PC-9 (cell line): Measurements from ENCODE around the gene DHX38. TPM values are rescaled to one million over a fixed set of nuclear protein-coding genes. Genes with fewer than 3 reads are reported as not detected.
"Not testable (repeated sequence)": the region's sequence is repeated elsewhere in the genome, so short reads cannot be mapped to it uniquely, and the experiment has no call there.

Source experiments
- BruUV-seq: library from RNA; stranded (reverse); fragments of 400-500 nt; replicated peaks from 2 replicates; lab custom pipeline; 2021; lab: Mats Ljungman, UMichigan
- CTCF ChIA-PET: fragments of 300-600 bp; sonication (Branson Sonifier 250); formaldehyde crosslinking; loops from one replicate; lab custom pipeline; 2022; ENCODE audit warnings: antibody characterized with exemption; lab: Charles Lee
- POLR2A ChIA-PET: fragments of 300-600 bp; sonication (Branson Sonifier 250); formaldehyde crosslinking; loops from one replicate; lab custom pipeline; 2022; ENCODE audit warnings: antibody characterized with exemption; ENCODE audit not compliant: unreplicated experiment; lab: Charles Lee
- DNase-seq, 2 experiments: peaks; one replicate each; pipeline versions ENCODE4 v3.0.0 to v3.0.0-alpha.2; 2015 to 2022; ENCODE audit warnings: mixed read lengths in 1 of 2
- H2AFZ ChIP-seq: fragments of 200-600 bp; sonication (generic); 2 replicates; pipeline ENCODE4 v1.8.1; 2017; ENCODE audit warnings: antibody characterized with exemption
- H3F3A ChIP-seq: fragments of 200-600 bp; sonication (generic); 2 replicates; pipeline ENCODE4 v1.8.1; 2017; ENCODE audit warnings: antibody characterized with exemption, mild to moderate bottlenecking, low read depth; ENCODE audit not compliant: insufficient read depth
- H3K27ac ChIP-seq: fragments of 200-600 bp; sonication (generic); 2 replicates; pipeline ENCODE4 v1.6.1; 2016; ENCODE audit warnings: mixed run types
- H3K27me3 ChIP-seq: fragments of 200-600 bp; sonication (generic); 2 replicates; pipeline ENCODE4 v1.6.1; 2016; ENCODE audit warnings: low read depth, mixed run types; ENCODE audit not compliant: insufficient read depth
- H3K36me3 ChIP-seq: fragments of 200-600 bp; sonication (generic); 2 replicates; pipeline ENCODE4 v1.6.1; 2016; ENCODE audit warnings: low read depth, mixed run types
- H3K4me1 ChIP-seq: fragments of 200-600 bp; sonication (generic); replicated peaks from 2 replicates; pipeline ENCODE4 v1.6.1; 2016; ENCODE audit warnings: mixed run types; ENCODE audit not compliant: insufficient read depth
- H3K4me2 ChIP-seq: fragments of 200-600 bp; sonication (generic); 2 replicates; pipeline ENCODE4 v1.6.1; 2017; ENCODE audit warnings: mixed run types
- H3K4me3 ChIP-seq: fragments of 200-600 bp; sonication (generic); 2 replicates; pipeline ENCODE4 v1.6.1; 2016; ENCODE audit warnings: mixed run types
- H3K79me2 ChIP-seq: fragments of 200-600 bp; sonication (generic); 2 replicates; pipeline ENCODE4 v1.6.1; 2017; ENCODE audit warnings: low read depth, mixed run types
- H3K9me2 ChIP-seq: fragments of 200-600 bp; sonication (generic); 2 replicates; pipeline ENCODE4 v1.8.1; 2017; ENCODE audit warnings: mild to moderate bottlenecking; ENCODE audit not compliant: insufficient read depth
- H3K9me3 ChIP-seq: fragments of 200-600 bp; sonication (generic); 2 replicates; pipeline ENCODE4 v1.8.1; 2016; ENCODE audit warnings: low read depth; ENCODE audit not compliant: insufficient read depth
- H4K20me1 ChIP-seq: fragments of 200-600 bp; sonication (generic); 2 replicates; pipeline ENCODE4 v1.8.1; 2017; ENCODE audit not compliant: insufficient read depth
- EZH2 ChIP-seq: fragments of 200-600 bp; sonication (generic); IDR thresholded peaks from 2 replicates; pipeline ENCODE4 v1.8.0; 2017; ENCODE audit warnings: antibody characterized with exemption, low read depth
- intact Hi-C: fragments of 100-400 bp; cut with micrococcal nuclease; formaldehyde crosslinking; loops from one replicate; pipeline ENCODE4 v1.10.0; 2022; ENCODE audit not compliant: unreplicated experiment
- total RNA-seq: library from RNA; stranded (reverse); gene quantifications from 2 replicates; pipeline ENCODE4 v1.2.3, GENCODE V29; 2021
- TF ChIP-seq, protein P1 (sequence below): fragments of 200-600 bp; sonication (generic); conservative IDR thresholded peaks from 2 replicates; pipeline ENCODE4 v1.6.1; 2017; ENCODE audit warnings: mixed run types, antibody characterized with exemption, mild to moderate bottlenecking, moderate library complexity

The DHX38 gene
- total RNA-seq, 1 experiment from 2014 or later = 58.9 TPM

DNA sequence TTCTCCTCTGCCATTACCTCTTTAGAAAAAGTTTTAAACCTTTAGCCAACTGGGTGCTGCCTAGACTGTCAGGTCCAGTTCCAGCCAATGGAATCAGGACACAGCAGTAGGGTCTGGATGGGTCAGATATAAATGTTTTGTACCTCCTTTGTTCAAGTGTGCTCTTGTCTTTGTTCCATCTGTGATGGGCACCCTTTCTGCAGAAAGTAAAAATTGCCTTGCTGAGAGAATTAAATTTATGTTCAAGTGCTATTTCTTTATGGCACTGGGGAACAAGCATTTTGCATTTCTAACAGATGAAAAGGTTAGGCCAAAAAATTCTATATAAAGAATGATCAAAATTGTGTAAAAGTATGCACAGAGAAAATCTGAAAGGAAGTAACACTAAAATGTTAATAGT, 44.5 kb upstream of the DHX38 start:
- no peaks in the 10 kb centered on the region for H3K36me3 ChIP-seq
- no peak for TF ChIP-seq EZH2
- TF ChIP-seq, protein P1, sequence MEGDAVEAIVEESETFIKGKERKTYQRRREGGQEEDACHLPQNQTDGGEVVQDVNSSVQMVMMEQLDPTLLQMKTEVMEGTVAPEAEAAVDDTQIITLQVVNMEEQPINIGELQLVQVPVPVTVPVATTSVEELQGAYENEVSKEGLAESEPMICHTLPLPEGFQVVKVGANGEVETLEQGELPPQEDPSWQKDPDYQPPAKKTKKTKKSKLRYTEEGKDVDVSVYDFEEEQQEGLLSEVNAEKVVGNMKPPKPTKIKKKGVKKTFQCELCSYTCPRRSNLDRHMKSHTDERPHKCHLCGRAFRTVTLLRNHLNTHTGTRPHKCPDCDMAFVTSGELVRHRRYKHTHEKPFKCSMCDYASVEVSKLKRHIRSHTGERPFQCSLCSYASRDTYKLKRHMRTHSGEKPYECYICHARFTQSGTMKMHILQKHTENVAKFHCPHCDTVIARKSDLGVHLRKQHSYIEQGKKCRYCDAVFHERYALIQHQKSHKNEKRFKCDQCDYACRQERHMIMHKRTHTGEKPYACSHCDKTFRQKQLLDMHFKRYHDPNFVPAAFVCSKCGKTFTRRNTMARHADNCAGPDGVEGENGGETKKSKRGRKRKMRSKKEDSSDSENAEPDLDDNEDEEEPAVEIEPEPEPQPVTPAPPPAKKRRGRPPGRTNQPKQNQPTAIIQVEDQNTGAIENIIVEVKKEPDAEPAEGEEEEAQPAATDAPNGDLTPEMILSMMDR = no peak
- BruUV-seq = no TSS peak
- H3K9me3 ChIP-seq = peaks cover 4% of the 10 kb centered on the region; the same call in 1 of the 2 replicates
- DNase-seq = no peak
- H3K4me2 ChIP-seq = no peak overlapping the region
- peaks cover 8% of the 10 kb centered on the region; the same call in 1 of the 2 replicates for H3K27me3 ChIP-seq
- POLR2A ChIA-PET = interaction anchor here (0.7 kb wide), 1 partner anchor 190 kb away, joined by 6 read pairs; no protein-coding TSS in a partner anchor
- H4K20me1 ChIP-seq = no peaks in the 10 kb centered on the region
- no peak overlapping the region for H3K27ac ChIP-seq
- H3K79me2 ChIP-seq = no peaks in the 10 kb centered on the region
- peaks cover 8% of the 10 kb centered on the region; the same call in 1 of the 2 replicates for H3K4me1 ChIP-seq
- no peak overlapping the region for H3K4me3 ChIP-seq
- H2AFZ ChIP-seq = no peak overlapping the region
- H3K9me2 ChIP-seq = no peaks in the 10 kb centered on the region
- CTCF ChIA-PET = no interaction called here
- H3F3A ChIP-seq = no peaks in the 10 kb centered on the region
- intact Hi-C loops = no loop called here

DNA sequence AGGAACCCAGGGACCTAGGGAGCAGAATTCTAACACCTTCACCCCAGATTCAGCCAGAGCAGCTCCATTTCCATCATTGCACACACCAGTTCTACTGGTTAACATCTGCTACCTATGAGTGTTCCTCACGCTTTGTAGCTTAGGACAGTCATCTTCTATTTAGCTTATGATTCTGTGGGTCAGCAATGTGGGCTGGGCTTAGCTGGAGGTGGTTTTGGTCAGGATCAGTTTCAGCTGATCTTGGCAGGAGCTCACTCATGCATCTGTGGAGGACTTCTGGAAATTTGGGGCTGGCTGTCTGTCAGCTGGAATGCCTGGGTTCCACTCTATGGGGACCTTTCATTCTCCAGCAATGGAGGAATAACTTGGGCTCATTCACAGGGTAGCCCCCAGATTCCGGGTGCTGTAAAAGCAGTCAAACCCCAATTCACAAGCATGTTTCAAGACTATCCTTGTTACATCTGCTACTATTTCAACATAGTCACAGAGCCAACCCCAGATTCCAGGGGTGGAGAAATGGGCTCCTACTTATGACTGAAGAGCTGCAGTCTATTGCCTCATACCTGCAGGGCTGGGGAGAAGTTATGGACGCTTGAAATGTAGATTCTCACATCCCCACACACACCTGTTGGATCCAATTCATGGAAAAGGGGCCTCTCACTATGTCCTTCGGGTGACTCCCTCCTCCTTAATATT, 42.7 kb upstream of the DHX38 start:
- peak in 1 of 2 experiments; percentile 51 for DNase-seq
- no peaks in the 10 kb centered on the region for H3F3A ChIP-seq
- ChIA-PET CTCF (no interaction called here), POLR2A (no interaction called here)
- BruUV-seq = no TSS peak
- H3K4me2 ChIP-seq = no peak overlapping the region
- TF ChIP-seq, protein P1 = no peak
- no peak for TF ChIP-seq EZH2
- peaks cover 4% of the 10 kb centered on the region; the same call in 1 of the 2 replicates for H3K9me3 ChIP-seq
- H3K27me3 ChIP-seq = peaks cover 18% of the 10 kb centered on the region
- H3K27ac ChIP-seq = no peak overlapping the region
- H3K79me2 ChIP-seq = no peaks in the 10 kb centered on the region
- no peaks in the 10 kb centered on the region for H4K20me1 ChIP-seq
- intact Hi-C loops = no loop called here
- H3K4me1 ChIP-seq = peaks cover 11% of the 10 kb centered on the region; the same call in 1 of the 2 replicates
- H3K4me3 ChIP-seq = no peak overlapping the region
- H2AFZ ChIP-seq = no peak overlapping the region
- H3K36me3 ChIP-seq = no peaks in the 10 kb centered on the region
- H3K9me2 ChIP-seq = no peaks in the 10 kb centered on the region

DNA sequence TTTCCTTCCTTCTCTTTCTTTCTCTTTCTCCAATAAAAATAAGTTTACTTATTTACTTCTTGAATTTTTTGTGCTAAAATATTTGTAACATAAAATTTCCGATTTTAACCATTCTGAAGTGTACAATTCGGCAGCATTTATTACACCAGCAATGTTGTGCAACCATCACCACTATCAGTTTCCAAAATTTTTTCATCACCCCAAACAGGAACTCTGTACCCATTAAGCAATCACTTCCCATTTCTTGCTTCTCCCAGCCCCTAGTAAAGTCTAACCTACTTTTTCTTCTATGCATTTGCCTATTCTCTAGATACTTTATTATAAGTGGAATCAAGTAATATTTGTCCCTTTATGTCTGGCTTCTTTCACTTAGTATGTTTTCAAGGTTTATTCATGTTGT, 41.8 kb upstream of the DHX38 start:
- no peak overlapping the region for H3K4me2 ChIP-seq
- no peak overlapping the region for H3K27ac ChIP-seq
- ChIA-PET CTCF (interaction anchor here (0.7 kb wide), 1 partner anchor 31 kb away, joined by 10 read pairs; no protein-coding TSS in a partner anchor), POLR2A (no interaction called here)
- no peak overlapping the region for H2AFZ ChIP-seq
- peaks cover 21% of the 10 kb centered on the region for H3K27me3 ChIP-seq
- no peaks in the 10 kb centered on the region for H3K9me2 ChIP-seq
- H3K4me3 ChIP-seq = no peak overlapping the region
- H3K9me3 ChIP-seq = peaks cover 4% of the 10 kb centered on the region; the same call in 1 of the 2 replicates
- H3K79me2 ChIP-seq = no peaks in the 10 kb centered on the region
- DNase-seq = no peak
- intact Hi-C loops = no loop called here
- no peaks in the 10 kb centered on the region for H3K36me3 ChIP-seq
- H3F3A ChIP-seq = no peaks in the 10 kb centered on the region
- TF ChIP-seq, protein P1 = no peak
- TF ChIP-seq EZH2 = no peak
- H3K4me1 ChIP-seq = peaks cover 11% of the 10 kb centered on the region; the same call in 1 of the 2 replicates
- BruUV-seq = no TSS peak
- no peaks in the 10 kb centered on the region for H4K20me1 ChIP-seq

DNA sequence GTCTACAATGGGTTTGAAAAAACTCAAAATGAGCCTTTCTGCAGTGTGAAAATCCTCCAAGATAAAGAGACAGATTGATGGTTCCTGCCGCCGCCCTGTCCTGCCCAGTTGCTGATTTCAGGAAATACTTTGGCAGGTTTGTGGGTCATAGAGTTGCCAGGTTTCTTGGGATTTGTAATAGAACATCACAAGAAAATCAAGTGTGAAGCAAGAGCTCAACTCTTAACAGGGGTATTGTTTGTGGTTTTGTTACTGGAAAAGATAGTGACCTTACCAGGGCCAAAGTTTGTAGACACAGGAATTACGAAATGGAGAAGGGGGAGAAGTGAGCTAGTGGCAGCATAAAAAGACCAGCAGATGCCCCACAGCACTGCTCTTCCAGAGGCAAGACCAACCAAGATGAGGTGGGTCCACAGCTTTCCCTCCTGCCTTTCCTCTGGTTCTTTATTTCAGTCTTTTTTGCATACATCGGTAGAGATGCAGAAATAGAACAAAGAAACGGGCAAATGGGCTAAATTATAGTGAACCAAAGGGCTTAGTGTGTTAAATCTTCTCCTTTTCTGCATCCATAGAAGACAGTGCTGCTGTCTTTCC, 39.3 kb upstream of the DHX38 start, which contains the start of gene HP:
Gene HP, plus strand, starts transcription at position 252 of the 594 bp plus-strand sequence. Its CDS starts 148 bp downstream, at position 400.
- DNase-seq = peak in 1 of 2 experiments; percentile 49
- H3F3A ChIP-seq, H4K20me1 ChIP-seq, H3K9me2 ChIP-seq, intact Hi-C loops, H3K36me3 ChIP-seq, CTCF ChIA-PET, POLR2A ChIA-PET, H2AFZ ChIP-seq, BruUV-seq, H3K9me3 ChIP-seq, H3K4me3 ChIP-seq, H3K79me2 ChIP-seq, H3K27ac ChIP-seq: not testable (repeated sequence)
- peak within 1 kb of the TSS; percentile 10; the same call in 1 of the 2 replicates for H3K4me2 ChIP-seq
- H3K4me1 ChIP-seq = peaks cover 11% of the 10 kb centered on the region; the same call in 1 of the 2 replicates
- peaks cover 32% of the 10 kb centered on the region for H3K27me3 ChIP-seq
